ENCODE data around the gene MYCBP2. TPM values are rescaled to one million over a fixed set of nuclear protein-coding genes. Genes with fewer than 3 reads are reported as not detected.
"Not testable (repeated sequence)": the region's sequence is repeated elsewhere in the genome, so short reads cannot be mapped to it uniquely, and the experiment has no call there.

The MYCBP2 gene
- total RNA-seq, 1 donor, result 155 TPM

DNA sequence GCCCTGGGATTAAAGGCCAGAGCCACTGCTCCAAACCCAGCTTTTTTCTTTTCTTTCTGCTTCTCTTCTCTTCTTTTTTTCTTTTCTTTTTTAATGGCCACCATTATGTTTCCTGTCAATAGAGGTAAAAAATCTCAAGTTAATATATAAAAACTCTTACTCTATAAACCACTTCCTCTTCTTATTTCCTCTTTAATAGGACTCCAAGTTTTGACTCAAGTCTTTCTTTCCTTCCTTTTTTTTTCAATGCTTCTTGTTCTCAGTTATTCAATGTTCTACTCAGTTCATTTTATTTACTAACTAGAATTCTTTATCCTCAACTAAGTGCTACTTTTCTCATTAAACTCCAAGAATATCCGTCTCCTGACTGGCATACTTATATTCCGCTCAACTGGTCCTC lies 27.1 kb upstream of the MYCBP2 start:
- H3K27me3 ChIP-seq (ENCODE audit: insufficient read depth, low read length), result no peaks in the 10 kb centered on the region
- H4K20me1 ChIP-seq (ENCODE audit: insufficient read depth, low read length), result no peaks in the 10 kb centered on the region
- H3K4me1 ChIP-seq (ENCODE audit: insufficient read depth, low read length), result no peaks in the 10 kb centered on the region
- H3K36me3 ChIP-seq (ENCODE audit: insufficient read depth, low read length), result no peaks in the 10 kb centered on the region
- TF ChIP-seq, protein P1, sequence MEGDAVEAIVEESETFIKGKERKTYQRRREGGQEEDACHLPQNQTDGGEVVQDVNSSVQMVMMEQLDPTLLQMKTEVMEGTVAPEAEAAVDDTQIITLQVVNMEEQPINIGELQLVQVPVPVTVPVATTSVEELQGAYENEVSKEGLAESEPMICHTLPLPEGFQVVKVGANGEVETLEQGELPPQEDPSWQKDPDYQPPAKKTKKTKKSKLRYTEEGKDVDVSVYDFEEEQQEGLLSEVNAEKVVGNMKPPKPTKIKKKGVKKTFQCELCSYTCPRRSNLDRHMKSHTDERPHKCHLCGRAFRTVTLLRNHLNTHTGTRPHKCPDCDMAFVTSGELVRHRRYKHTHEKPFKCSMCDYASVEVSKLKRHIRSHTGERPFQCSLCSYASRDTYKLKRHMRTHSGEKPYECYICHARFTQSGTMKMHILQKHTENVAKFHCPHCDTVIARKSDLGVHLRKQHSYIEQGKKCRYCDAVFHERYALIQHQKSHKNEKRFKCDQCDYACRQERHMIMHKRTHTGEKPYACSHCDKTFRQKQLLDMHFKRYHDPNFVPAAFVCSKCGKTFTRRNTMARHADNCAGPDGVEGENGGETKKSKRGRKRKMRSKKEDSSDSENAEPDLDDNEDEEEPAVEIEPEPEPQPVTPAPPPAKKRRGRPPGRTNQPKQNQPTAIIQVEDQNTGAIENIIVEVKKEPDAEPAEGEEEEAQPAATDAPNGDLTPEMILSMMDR (IDR thresholded peaks at IDR 0.05; ENCODE audit: extremely low read depth, low read depth, low read length), result no peak
- no peak overlapping the region for H3K27ac ChIP-seq (ENCODE audit: low read depth, low read length)
- H3K4me3 ChIP-seq (ENCODE audit: insufficient read depth, low read length), result no peak overlapping the region
- H2AFZ ChIP-seq (ENCODE audit: low read length), result no peak overlapping the region
- no peaks in the 10 kb centered on the region for H3K79me2 ChIP-seq (ENCODE audit: insufficient read depth, low read length)
- H3K9me3 ChIP-seq (ENCODE audit: low read depth, low read length), result no peaks in the 10 kb centered on the region
- no peak overlapping the region for H3K4me2 ChIP-seq (ENCODE audit: insufficient read depth, low read length)
- DNase-seq (ENCODE audit: insufficient read length, low spot score, missing footprints), result no peak

GRCh38 chr13:77351315-77351714 lies 24.4 kb upstream of the MYCBP2 start:
- H3K4me3 ChIP-seq (ENCODE audit: insufficient read depth, low read length), result no peak overlapping the region
- H3K27me3 ChIP-seq (ENCODE audit: insufficient read depth, low read length), result no peaks in the 10 kb centered on the region
- H3K79me2 ChIP-seq (ENCODE audit: insufficient read depth, low read length), result no peaks in the 10 kb centered on the region
- H3K27ac ChIP-seq (ENCODE audit: low read depth, low read length), result no peak overlapping the region
- H4K20me1 ChIP-seq (ENCODE audit: insufficient read depth, low read length), result no peaks in the 10 kb centered on the region
- no peaks in the 10 kb centered on the region for H3K9me3 ChIP-seq (ENCODE audit: low read depth, low read length)
- H3K4me1 ChIP-seq (ENCODE audit: insufficient read depth, low read length), result no peaks in the 10 kb centered on the region
- no peak for DNase-seq (ENCODE audit: insufficient read length, low spot score, missing footprints)
- H3K36me3 ChIP-seq (ENCODE audit: insufficient read depth, low read length), result no peaks in the 10 kb centered on the region
- no peak overlapping the region for H3K4me2 ChIP-seq (ENCODE audit: insufficient read depth, low read length)
- TF ChIP-seq, protein P1 (IDR thresholded peaks at IDR 0.05; ENCODE audit: extremely low read depth, low read depth, low read length), result no peak
- no peak overlapping the region for H2AFZ ChIP-seq (ENCODE audit: low read length)

DNA sequence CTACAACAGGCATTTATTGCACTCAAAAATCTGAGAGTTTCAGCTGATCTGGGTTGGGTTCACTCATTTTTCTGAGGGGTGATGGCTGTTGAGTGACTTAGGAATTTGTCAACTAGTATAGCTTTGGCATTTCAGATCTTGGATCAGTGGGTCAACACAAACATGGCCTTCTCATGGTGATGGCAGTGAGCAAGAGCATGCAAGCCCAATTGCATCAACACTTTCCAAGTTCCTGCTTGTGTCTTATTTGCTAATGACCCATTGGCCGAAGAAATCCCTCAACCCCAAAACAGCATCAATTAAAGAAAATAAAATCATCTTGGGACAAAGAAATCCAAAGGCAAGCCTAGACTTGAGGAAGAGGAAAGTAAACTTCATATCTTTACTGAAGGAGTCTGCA lies 23.9 kb upstream of the MYCBP2 start:
- H3K4me1 ChIP-seq (ENCODE audit: insufficient read depth, low read length), result no peaks in the 10 kb centered on the region
- no peak for DNase-seq (ENCODE audit: insufficient read length, low spot score, missing footprints)
- H3K27me3 ChIP-seq (ENCODE audit: insufficient read depth, low read length), result no peaks in the 10 kb centered on the region
- H3K9me3 ChIP-seq (ENCODE audit: low read depth, low read length), result no peaks in the 10 kb centered on the region
- H3K79me2 ChIP-seq (ENCODE audit: insufficient read depth, low read length), result no peaks in the 10 kb centered on the region
- no peak overlapping the region for H3K27ac ChIP-seq (ENCODE audit: low read depth, low read length)
- no peaks in the 10 kb centered on the region for H4K20me1 ChIP-seq (ENCODE audit: insufficient read depth, low read length)
- TF ChIP-seq, protein P1 (IDR thresholded peaks at IDR 0.05; ENCODE audit: extremely low read depth, low read depth, low read length), result no peak
- H3K36me3 ChIP-seq (ENCODE audit: insufficient read depth, low read length), result no peaks in the 10 kb centered on the region
- H3K4me3 ChIP-seq (ENCODE audit: insufficient read depth, low read length), result no peak overlapping the region
- no peak overlapping the region for H3K4me2 ChIP-seq (ENCODE audit: insufficient read depth, low read length)
- H2AFZ ChIP-seq (ENCODE audit: low read length), result no peak overlapping the region

DNA sequence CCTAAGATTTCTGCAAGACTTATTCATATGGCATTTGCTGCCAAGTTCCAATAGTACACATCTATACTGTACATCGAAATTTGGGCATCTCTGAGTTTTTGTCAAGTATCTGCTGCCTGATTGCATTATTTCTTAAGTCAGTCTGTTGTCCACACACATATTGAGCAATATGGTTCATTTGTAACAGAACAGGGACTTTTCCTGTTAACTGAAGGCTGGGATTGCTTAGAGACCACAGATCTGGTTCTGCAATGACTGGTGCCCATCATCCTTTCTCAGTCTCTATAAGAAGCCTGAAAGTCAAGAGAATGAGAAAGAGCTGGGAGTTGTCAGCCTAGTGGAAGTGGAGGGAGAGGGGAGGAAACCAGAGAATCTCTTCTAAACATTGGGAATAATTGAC lies 22.5 kb upstream of the MYCBP2 start:
- H3K79me2 ChIP-seq (ENCODE audit: insufficient read depth, low read length), result no peaks in the 10 kb centered on the region
- H3K4me3 ChIP-seq (ENCODE audit: insufficient read depth, low read length), result no peak overlapping the region
- no peak for DNase-seq (ENCODE audit: insufficient read length, low spot score, missing footprints)
- no peak overlapping the region for H3K4me2 ChIP-seq (ENCODE audit: insufficient read depth, low read length)
- no peaks in the 10 kb centered on the region for H4K20me1 ChIP-seq (ENCODE audit: insufficient read depth, low read length)
- no peaks in the 10 kb centered on the region for H3K27me3 ChIP-seq (ENCODE audit: insufficient read depth, low read length)
- H3K9me3 ChIP-seq (ENCODE audit: low read depth, low read length), result no peaks in the 10 kb centered on the region
- no peak overlapping the region for H3K27ac ChIP-seq (ENCODE audit: low read depth, low read length)
- H3K36me3 ChIP-seq (ENCODE audit: insufficient read depth, low read length), result no peaks in the 10 kb centered on the region
- H2AFZ ChIP-seq (ENCODE audit: low read length), result no peak overlapping the region
- TF ChIP-seq, protein P1 (IDR thresholded peaks at IDR 0.05; ENCODE audit: extremely low read depth, low read depth, low read length), result no peak
- H3K4me1 ChIP-seq (ENCODE audit: insufficient read depth, low read length), result no peaks in the 10 kb centered on the region

GRCh38 chr13:77347351-77347750 lies 20.5 kb upstream of the MYCBP2 start:
- DNase-seq (ENCODE audit: insufficient read length, low spot score, missing footprints); H3K27ac ChIP-seq (ENCODE audit: low read depth, low read length); H3K4me3 ChIP-seq (ENCODE audit: insufficient read depth, low read length); H3K79me2 ChIP-seq (ENCODE audit: insufficient read depth, low read length); H3K27me3 ChIP-seq (ENCODE audit: insufficient read depth, low read length); H2AFZ ChIP-seq (ENCODE audit: low read length); H3K4me1 ChIP-seq (ENCODE audit: insufficient read depth, low read length); H3K4me2 ChIP-seq (ENCODE audit: insufficient read depth, low read length); H3K36me3 ChIP-seq (ENCODE audit: insufficient read depth, low read length); H4K20me1 ChIP-seq (ENCODE audit: insufficient read depth, low read length); H3K9me3 ChIP-seq (ENCODE audit: low read depth, low read length): not testable (repeated sequence)

Measured in osteoblast (primary cell).